Measurements from ENCODE around the gene IRAK4.
"Not testable (repeated sequence)": the region's sequence is repeated elsewhere in the genome, so short reads cannot be mapped to it uniquely, and the experiment has no call there.

IRAK4 gene

DNA sequence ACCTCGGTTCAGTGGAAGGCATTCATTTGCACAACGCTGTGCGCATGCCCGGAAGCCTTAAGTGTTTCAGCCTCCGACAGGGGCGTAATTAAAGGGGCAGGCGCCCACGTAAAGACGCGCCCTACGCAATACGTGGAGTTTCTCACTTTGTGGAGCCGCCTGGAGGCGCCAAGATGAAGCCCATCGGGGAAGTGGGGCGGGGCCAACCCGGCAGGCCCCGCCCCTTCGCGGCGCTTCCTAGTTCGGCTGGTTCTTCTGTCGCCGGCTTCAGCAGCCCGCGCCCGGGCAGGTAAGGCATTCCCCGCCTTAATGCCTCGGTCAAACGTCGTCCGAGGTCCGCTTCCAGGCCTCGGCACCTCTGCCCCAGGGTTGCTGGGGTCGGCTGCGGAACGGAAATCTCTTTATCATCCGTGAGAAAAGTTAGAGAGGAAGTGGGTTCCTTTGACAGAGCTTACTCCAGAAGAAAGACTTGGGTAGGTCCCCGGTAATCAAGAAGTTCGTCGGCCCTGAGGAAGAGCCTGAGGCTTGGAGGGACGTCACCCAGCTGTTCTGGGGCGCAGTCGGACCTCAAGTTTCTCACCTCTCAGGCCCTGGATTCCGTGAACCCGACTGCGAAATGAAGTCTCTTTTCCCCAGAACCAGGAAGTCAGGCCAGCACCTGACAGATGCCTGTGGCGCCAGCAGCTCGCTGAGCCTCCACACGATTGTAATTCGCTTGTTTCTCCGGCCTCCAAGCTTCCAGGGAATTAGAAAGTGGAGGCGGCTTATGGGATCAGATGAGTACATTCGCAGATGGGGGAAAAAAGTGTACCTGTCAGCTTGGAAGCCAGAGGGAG, at the start of gene IRAK4, which contains the start of gene PUS7L:
TSS of gene IRAK4 (plus strand) at position 224 of the 836 bp plus-strand sequence. CDS start 9,161 bp downstream, outside the sequence.
TSS of gene PUS7L (minus strand) at position 63 of the 836 bp plus-strand sequence. CDS start 3,545 bp downstream, outside the sequence.
- peak; percentile 92 for DNase-seq (ENCODE audit: low read depth)

DNA sequence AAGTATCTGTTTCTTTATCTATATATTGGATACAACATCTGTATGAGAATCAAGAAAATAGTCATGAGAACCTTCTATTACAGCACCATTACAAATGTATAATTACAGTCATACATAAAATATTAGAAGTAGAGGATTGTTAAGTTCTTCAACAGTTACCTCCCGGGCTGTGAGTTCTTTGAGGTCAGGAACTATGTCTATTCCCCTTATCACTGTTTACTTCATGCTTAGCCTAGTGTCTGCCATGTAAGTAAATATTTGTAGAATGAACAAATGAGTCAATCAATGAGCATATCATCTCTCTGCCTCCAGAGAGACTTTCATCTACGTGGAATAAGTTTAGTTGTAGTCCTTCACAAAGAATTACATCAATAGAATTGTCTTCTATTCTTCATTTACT, 47.4 kb upstream of the IRAK4 start:
- DNase-seq (ENCODE audit: low read depth) = no peak

DNA sequence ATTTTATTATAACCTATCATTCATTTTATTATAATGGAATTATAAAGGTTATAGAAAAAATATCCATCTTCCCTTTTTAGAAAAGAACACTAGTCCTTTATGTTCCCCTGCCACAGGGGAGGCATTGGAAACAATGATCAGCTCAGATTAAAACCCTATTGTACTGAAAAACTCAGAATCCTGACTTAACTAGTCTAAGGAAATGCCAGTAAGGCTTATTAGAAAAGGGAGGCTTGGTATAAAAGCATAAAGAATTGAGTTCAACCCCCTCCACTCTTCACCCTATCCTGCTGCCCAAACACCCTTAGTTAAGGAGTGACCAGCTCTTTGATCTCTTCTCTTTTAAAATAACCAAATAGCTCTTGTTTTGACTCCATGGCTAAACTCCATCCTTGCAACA, 36.1 kb upstream of the IRAK4 start:
- no peak for DNase-seq (ENCODE audit: low read depth)

DNA sequence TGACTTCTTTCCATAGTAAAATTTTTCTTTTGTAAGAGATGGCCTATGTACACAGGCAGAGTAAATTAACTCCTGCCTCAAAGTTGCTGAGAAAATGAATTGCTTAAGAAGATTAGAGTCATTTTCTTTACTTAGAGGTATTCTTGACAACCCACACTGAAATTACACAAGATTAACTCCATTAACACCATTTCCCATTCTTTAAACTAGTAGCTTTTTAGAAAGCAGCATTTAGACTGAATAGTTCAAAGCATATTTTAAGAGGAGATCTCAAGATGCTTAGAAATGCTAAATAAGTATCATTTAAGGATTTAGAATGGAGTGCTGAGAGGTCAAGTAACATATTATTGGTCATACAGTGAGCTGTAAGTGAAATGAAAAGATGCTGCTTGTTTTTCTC, 35.6 kb upstream of the IRAK4 start:
- no peak for DNase-seq (ENCODE audit: low read depth)

DNA sequence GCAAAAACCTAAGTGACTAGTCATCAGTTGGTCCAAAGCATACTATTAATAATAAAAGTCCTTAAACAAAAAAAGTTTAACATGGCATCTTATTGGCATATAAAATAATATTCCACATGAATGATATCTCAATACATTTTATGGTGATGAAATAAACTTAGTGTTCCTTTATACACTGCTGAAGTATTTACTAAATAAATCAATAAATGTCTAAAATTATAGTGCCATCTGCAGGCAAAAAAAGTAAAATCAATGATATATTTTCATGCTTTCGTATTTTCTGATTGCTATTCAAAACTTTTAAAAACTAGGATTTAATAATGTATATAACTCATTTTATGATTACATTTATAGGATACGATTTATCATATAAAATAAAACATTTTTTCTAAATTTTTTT, 30.6 kb upstream of the IRAK4 start:
- DNase-seq (ENCODE audit: low read depth) = no peak

DNA sequence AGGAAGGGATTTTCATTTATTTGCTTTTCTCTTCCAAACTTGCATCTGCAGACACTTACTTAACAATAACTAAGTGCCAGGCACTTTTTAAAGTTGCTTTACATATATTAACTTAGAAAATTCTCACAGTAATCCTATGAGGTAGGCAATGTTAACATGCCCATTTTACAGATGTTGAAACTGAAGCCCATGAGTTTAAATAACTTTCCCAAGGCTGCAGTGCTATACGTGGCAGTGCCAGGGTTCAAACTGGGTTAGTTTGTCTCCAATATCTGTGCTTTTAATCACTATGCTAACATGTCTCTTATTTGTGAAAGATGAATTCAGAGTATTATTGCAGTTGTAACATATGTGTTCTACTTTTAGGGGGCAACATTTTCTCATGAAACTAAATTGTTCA, 30.1 kb upstream of the IRAK4 start:
- no peak for DNase-seq (ENCODE audit: low read depth)

DNA sequence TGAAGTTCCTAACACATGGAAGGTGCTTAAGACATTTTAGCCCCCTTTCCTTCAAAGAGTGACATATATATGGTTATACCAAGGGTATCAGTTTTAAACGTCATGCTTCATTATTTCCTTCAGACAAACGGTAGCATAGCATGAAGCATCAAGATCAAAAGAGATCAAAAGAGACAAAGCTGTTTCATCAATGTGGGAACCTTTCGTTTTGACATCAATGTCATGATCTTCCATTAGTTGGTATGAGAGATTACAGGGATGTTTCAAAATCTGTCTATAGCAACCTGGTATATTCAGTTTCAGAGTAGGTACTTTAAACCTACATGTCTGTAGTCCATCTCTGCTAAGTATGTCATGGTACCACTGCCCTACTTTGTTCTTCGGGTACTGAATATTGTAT, 28.5 kb upstream of the IRAK4 start:
- DNase-seq (ENCODE audit: low read depth) = no peak

DNA sequence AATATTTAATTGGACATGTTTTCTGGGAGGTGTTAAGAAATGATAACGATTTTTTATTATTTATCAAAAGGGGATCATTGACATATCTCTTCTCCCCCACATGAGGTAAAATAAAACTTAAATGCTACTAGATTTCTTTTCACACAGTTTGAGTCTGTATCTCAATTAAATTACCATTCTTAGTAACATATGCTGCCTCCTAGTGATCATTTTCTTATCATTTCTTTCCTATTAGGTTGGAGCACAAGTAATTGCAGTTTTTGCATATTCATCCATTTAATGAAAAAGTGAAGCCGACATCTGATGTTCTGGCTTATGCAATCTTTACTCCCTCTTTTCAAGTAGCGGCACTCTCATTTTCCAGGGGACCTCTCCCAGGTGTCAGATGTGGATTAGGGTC, 25.1 kb upstream of the IRAK4 start:
- DNase-seq (ENCODE audit: low read depth) = no peak

DNA sequence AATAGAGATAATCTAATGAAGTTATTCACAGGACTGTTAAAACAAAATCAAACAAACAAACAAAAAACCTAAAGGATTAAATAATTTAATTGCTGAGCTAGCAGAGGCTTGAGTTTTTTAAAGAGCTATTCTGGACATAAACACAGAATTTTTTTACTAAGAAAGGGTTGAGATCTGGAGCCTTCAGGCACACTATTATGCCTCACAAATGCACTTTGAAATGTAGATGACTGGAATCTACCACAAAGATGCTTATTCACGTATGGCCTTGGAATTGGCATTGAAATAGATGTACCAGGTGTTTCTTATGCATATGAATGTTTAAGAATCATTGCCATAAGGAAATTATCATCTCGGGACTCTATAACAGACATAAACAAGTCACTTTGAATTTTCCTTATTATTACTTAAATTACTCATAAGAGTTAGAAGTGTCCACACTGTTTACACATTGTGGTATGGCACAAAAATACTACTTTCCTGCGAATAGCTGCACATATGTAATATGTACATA, 21.8 kb upstream of the IRAK4 start:
- no peak for DNase-seq (ENCODE audit: low read depth)

DNA sequence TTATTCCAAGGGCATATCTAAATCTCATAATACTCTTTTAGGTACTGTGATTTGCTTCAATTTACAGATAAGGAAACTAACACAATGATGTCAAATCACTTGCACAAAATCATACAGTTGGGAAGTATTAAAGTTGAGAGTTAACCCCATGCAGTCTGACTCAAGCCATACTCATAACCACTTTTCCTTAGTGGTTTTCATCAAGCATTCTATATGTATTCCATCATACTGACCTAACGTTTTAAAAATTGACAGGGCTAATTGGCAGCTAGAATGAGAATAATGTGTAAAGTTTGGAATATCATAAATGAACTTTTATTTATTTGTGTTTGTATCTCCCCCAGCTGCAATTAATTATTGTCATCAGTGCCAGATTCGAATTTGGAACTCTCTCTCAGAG, 21.1 kb upstream of the IRAK4 start:
- DNase-seq (ENCODE audit: low read depth) = no peak

DNA sequence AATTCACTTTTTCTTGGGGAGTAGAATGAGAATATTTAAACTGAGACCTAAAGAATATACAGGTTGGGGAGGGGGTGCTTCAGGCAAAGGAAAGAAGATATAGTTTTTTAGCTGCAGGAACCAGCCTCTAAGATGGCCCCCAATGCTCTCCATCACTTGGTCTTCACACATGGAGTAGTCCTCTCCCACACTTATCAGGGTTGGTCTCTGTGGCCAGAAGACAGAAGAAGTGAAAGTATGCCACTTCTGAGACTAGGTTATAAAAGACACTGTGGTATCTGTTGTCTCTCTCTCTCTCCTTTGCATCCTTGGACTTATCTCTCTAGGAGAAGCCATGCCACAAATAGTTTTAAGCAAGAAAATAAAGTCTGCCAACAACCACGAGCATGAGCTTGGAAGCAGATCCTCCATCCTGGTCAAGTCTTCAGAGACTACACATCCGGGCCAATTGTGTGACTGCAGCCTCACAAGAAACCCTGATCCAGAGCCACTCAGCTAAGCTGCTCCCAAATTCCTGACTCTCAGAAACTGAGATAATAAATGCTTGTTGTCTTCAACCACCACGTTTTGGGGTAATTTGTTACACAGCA, 18.1 kb upstream of the IRAK4 start:
- DNase-seq (ENCODE audit: low read depth) = no peak

DNA sequence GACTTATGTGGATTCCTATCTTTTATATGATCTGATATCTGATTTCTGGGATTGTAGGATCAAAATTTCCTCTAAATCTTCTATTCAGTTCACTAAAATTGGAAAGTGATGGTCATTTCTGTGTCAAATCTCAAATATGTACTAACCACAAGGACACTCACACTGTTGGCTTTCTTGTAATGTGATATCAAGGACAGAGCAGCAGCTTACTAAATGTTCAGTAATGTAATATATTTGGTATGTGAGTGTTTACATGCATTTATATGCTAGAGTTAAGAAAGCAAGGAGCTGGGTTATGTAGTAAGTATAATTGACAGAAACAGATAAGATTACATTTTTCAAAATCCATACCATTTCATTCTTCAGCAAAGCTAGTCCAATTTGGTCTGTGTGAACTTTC, 16.6 kb upstream of the IRAK4 start:
- no peak for DNase-seq (ENCODE audit: low read depth)

DNA sequence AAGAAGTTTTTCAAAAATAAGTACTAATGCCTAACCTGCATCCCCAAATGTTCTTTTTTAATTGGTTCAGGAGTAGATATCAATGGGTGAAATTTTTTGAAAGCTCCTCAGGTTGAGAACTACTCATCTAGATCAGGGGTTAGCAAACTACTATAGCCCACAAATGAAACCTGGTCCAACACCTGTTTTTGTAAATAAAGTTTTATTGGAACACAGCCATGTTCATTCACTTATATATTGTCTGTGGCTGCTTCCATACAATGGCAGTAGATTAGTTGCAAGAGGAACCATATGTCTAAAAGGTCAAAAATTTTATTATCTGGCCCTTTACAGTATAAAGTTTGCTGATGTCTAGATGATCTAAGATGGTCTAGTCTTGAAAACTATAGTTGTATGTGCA, 13.9 kb upstream of the IRAK4 start:
- DNase-seq (ENCODE audit: low read depth) = no peak

DNA sequence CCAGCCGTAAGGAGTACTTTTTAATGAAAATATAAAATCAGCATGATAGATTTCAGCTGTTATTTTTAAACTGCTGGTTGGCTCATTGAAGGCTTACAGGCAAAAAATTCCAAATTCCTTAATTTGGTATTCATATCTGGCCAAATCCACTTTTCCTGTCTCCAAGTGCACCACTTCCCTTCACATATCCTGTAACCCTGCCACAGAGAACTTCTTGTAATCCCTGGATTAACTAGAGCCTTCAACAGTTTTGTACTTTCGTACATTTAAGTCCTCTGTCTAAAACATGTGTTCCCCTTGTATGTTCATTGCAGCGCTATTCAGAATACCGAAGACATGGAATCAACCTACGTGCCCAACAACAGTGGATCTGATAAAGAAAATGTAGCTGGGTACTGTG, 9.7 kb upstream of the IRAK4 start:
- DNase-seq (ENCODE audit: low read depth) = no peak

DNA sequence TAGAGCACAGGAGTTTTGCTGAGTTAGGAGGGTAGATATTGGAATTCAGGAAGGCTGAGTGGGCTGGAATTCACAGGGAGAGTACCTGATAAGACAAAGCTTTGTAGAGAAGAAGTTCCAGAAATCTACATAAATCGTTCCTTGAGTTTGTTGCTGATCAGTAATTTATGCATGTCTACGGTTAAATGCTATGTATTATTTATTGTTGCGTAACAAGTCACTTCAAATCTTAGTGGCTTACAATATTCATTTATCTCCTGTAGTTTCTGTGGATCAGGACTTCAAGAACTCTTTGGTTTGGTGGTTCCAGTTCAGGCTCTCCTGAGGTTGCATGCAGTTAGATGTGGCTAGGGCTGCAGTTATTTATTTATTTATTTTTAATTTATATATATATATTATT, 7.9 kb upstream of the IRAK4 start:
- no peak for DNase-seq (ENCODE audit: low read depth)

DNA sequence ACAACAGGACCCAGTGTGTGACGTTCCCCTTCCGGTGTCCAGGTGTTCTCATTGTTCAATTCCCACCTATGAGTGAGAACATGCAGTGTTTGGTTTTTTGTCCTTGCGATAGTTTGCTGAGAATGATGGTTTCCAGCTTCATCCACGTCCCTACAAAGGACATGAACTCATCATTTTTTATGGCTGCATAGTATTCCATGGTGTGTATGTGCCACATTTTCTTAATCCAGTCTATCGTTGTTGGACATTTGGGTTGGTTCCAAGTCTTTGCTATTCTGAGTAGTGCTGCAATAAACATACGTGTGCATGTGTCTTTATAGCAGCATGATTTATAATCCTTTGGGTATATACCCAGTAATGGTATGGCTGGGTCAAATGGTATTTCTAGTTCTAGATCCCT, 7.4 kb upstream of the IRAK4 start:
- DNase-seq (ENCODE audit: low read depth) = not testable (repeated sequence)

DNA sequence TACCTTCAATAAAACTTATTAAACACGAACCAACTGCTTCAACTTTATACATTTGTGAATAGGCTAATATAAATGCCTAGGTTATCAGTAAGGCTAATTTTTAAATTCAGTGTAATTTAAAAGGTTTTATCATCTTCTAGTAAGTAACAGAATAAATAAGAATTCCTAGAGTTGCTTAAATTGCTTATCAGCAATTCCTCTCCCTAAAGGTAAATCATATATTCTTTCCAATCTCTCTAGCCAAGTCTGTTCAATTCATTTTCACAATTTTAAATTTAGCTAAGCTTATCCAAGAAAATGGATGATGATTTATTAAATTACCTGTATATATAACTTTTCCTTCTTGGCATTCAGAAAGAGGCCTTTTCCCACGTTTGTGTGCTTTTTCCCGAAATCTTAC, 4.7 kb upstream of the IRAK4 start:
- no peak for DNase-seq (ENCODE audit: low read depth)

DNA sequence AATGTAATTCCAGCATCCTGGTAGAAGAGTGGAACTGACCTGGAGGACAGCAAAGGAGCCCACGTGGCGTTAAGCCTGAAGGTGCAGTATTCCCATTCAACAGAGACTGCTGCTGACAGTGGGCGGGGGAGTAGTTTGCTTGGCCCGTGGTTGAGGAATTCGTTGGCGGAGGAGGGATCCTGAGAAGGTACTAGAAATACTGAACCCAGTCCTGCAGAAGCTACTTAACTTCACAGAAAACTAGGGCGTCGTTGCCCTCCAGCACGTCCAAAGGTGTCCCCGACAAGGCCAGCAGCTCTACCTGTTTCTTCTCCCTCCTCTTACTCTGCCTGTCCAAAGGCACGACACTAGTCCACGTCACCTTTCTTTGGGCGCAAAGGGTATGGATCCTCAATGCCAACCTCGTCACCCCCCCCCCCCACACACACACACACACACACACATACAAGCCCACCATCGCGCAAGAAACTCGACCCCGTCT, 464 bp upstream of the IRAK4 start:
- DNase-seq (ENCODE audit: low read depth) = no peak

DNA sequence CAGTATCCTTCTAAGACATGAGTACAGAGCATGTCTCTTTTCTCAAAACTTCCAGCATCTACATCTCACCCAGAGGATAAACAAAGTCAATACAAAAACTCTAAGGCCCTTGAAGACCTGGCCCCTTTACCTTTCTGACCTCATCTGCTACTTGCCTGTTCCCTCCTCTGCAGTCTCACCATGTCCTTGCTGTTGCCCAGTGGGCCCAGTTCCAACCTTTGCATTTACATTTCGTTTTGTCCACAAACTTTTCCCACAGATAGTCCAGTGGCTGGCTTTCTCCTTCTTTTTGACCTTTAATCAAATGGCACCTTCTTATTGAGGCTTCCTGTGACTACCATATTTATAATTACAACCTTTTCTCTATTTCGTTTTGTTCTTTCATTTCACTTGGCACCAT, 1.6 kb downstream of the IRAK4 start:
- DNase-seq (ENCODE audit: low read depth) = no peak

DNA sequence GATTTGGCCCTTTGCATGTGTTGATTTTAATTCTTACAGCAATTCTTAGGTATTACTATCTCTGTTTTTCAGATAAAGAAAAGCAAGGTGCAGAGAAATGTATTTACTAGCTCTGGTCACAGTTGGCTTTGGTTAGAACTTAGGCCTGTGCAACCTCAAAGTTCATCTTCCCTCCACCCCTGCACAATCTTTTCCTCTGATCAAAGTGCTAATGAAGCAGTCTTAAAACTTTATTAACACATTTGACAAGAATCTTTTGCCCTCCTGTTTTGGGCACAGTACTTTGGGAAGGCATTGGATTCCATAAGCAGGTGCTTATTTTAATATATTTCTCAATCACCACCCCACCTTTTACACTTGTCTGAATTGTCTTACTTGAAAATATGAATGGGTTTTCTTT, 2.7 kb downstream of the IRAK4 start:
- no peak for DNase-seq (ENCODE audit: low read depth)

DNA sequence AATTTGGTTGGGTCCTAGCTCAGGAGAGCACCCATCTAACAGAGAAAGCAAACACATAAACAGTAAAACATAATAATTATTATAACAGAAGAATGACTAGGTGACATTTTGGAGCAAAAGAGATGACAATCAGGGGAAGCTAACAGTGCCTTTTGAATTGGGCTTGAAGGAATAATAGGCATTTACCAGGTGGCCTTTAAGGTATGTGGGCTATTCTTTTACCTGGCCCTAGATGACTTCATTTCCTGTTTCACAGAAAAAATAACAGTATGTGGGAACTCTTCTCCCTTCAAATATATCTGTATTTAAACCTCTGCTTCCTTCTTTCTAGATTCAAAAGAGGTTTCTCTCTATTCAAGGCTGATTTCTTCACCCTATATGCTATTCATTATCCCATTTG, 3.8 kb downstream of the IRAK4 start:
- DNase-seq (ENCODE audit: low read depth) = no peak

DNA sequence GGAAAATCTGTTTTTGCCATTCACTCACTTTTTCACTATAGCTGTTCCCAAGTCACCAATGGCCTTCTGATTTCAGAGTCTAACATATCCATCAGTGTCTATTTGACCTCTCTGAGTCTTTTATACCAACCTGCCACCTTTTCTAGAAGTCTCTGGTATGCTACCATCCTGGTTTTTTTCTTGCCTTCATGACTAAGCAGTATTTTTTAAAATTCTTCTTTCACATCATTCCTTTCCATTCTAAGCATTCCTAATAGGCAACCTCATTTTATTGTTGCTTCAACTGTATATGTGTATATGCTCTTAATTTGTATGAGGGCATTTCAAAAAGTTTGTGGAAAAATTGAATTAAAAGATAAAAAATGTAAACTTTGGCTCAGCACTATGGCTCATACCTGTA, 5.0 kb downstream of the IRAK4 start:
- no peak for DNase-seq (ENCODE audit: low read depth)

DNA sequence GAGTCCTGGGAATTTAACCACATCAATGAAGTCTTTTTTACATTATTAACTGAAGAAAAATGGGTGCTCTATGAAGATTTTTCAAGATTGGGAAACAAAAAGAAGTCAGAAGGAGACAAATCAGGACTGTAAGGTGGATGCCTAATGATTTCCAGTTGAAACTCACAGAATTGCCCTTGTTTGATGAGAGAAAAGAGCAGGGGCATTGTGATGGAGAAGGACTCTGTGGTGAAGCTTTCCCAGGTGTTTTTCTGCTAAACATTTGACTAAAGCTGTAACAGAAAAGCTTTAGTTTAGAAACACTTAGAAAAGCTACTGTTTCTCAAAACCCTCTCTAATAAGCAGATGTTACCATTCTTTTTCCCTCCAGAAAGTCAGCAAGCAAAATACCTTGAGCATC, 5.8 kb downstream of the IRAK4 start:
- DNase-seq (ENCODE audit: low read depth) = no peak
